ENCODE data around the gene ZNF804A.

The ZNF804A gene

DNA sequence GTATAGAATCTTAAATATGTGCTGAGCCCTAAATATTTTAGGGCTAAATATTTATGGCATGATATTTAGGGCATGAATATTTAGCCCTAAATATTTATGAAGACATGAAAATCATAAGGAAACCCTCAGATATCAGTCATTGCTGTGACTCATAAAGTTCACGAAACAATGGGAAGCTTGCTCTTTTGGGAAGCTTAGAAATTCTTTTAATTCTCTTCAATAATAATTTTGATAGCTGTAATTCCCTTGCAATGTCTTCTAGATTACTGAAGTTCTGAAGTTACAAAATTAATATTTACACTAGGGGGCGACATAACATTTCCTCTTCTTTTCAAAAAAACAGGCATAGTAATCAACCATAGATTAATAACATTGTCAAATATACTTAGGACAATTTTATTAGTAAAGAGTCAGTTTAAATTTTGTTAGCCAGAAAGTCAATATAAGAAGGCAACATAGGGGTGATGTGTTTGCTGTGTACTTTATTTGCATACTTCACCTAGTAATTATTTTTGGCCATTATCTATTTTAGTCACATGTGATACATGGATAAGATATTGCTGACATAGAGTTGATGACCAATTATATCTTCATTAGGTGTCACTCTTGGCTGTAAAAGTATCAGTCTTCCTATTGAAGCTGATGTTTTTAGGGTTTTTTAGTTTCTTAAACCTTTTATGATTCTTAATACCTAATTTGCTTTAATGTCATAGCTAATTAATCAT is 13.2 kb downstream of the ZNF804A start:
- peak in 1 of 2 experiments; percentile 43 for DNase-seq

DNA sequence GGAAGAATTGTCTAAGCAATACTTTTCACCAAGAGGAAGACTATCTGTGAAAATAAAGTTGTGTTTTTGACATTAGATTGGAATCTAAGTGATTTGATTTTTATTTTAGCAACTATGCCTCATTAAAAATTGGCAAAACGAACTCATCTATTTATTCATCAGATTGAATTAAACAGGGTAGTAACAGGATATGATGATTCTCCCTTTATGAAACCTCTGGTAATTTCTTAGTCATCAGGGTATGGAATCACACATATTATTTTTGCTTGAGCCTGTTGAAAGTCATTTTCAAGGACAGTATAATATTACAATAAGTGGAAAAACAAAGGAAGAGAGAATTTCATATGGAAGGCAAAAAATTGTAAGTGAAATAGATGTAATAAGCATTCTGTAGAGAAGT is 22.0 kb downstream of the ZNF804A start:
- no peak for DNase-seq

DNA sequence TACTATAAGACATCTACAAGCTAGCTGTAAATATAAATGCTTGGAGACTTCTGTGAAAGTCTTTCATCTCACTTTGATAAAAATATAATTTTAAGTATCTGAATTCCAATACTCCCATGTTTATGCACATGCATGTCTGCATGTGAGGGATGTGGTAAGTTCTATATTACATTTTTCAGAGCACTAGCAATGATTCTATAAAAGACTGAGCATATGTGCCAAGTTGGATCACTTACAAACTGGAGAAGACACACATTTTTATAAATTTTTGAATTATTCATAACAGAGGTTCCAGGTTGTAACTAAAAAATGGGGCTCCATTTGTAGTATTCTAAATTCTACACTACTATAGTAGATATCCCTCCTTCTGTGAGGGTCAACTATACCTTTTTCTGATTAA is 26.0 kb downstream of the ZNF804A start:
- no peak for DNase-seq

DNA sequence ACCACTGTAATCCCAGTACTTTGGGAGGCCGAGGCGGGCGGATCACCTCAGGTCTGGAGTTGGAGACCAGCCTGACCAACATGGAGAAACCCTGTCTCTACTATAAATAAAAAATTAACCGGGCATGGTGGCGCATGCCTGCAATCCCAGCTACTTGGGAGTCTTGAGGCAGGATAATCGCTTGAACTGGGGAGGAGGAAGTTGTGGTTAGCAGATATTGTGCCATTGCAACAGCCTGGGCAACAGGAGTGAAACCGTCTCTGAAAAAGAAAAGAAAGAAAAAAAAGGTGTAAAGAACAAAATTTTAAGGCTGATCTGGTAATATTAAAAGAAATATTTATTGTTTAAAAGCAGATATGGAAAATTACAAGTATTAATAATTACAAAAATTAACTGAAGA is 29.7 kb downstream of the ZNF804A start:
- DNase-seq = no peak

DNA sequence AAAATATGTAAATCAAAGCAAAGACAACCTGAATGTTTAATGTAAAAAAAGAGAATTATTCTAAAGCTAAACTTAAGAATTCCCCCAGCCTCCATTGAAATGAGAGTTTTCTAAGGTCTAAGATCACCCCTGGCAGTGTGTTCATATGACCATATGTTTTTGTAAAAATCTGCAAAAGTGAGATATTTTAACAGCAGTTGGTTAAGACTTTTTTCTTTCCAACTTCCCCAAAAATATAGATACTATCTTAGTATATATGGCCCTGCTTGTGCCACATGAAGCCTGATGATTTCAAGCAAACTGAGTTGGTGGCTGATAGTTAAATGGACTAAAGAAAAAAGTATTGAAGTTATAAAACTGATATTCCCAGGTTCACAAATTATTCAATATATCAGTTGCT is 35.4 kb downstream of the ZNF804A start:
- no peak for DNase-seq

DNA sequence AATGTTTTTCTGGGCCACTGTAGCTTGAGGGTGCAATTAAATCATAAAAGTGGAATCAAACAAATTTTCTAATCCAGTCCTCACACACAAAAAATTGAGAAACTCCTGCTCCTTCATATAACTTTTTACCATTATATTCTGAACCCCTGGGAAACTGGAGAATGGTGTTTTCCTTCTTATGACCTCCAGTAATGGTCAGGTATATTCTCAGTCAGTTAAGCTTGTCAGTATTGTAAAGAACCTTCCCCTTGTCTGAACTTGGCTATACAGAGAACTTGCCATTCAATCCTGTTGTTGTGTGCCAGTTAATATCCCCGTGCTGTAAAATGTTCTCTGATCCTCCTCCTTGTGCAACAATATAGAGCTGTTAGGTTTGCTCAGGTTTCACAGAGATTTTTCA is 39.5 kb downstream of the ZNF804A start:
- no peak for DNase-seq

DNA sequence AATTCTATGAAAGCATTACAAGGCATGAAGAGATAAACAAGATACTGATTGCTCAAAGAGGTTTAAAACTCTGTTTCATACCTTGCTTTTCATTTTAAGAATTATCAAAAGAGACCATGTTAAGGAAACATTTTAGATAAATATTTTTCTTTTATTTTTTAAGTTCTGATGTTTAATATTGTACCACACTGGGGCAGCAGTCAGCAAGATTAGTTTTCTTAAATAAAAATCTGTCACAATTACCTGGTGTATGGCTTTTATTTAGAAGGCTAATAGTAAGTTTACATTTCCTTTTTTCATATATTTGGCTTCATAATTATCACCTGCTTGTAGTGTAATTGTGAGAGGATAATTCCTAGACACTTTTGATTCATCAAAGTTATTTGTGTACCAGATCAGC is 46.4 kb downstream of the ZNF804A start:
- no peak for DNase-seq

DNA sequence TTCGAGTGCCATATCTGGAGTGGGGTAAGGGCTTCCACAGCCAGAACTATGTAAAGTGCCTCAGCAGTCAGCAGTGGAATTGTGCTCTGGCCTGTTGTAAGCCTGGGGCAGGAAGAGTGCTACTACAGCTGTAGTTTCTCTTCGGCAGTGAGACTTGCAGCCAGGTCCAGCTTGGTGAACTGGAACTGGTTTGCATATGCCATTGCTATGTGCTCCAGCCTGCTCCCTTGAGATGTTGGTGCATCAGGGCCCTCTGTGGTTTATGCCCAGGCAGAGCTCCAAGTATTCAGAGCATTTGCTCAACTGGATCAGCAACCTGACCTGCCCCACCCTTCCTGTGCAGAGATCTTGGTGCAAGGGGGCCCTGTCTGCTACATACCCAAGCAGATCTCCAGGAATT is 47.8 kb downstream of the ZNF804A start:
- DNase-seq = no peak

DNA sequence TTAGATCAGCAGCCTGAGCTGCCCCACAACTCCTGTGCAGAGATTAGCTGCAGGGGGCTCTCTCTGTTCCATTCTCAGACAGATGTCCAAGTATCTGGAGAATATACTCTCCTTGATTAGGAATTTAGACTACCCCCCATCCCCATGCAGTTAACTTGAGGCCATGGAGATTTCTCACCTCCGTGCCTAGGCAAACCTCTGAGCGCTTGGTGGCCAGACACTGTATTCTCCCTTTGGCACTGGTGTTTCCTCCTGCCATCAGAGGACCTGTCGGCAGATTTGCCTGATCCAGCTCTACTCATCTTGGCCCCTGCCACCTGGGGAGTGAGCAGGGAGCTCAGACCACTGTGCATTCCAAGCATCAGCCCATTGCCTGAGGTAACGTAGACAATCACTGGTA is 48.3 kb downstream of the ZNF804A start:
- DNase-seq = no peak

DNA sequence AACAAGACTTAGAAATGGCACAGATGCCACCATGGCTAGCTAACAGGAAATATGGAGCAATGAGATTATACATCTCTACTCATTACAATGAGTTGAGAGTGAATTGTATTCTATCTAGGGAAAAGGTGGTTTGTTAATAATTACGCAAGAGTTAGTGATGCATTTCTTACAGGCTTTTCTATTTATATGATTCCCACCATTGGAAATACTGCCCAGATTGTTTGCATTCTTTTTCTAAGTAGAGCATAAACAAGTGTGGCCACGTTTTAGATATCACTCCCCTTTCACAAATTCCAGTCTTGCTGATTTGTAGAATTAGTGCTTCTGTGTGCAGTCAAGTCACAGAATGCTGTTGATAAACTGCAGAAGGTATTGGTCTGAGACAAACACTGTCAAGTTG is 56.6 kb downstream of the ZNF804A start:
- no peak for DNase-seq

DNA sequence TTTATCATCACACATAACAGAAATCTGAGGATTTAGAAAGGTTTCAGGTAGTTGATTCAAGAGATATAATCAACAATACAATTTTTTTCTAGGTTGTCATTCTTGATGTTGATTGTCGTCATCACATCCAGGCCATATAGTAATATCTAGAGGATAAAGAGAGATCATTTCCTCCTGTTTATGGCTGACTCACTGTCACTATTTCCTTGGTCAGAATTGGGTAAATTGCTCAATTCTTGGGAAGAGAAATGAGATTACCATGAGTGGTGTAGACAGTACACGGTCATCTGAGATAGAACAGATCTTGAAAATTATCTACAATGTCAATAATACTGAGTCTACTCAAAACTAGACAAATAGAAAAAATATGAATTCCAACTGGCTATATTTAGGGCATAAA is 78.8 kb downstream of the ZNF804A start:
- DNase-seq = no peak

DNA sequence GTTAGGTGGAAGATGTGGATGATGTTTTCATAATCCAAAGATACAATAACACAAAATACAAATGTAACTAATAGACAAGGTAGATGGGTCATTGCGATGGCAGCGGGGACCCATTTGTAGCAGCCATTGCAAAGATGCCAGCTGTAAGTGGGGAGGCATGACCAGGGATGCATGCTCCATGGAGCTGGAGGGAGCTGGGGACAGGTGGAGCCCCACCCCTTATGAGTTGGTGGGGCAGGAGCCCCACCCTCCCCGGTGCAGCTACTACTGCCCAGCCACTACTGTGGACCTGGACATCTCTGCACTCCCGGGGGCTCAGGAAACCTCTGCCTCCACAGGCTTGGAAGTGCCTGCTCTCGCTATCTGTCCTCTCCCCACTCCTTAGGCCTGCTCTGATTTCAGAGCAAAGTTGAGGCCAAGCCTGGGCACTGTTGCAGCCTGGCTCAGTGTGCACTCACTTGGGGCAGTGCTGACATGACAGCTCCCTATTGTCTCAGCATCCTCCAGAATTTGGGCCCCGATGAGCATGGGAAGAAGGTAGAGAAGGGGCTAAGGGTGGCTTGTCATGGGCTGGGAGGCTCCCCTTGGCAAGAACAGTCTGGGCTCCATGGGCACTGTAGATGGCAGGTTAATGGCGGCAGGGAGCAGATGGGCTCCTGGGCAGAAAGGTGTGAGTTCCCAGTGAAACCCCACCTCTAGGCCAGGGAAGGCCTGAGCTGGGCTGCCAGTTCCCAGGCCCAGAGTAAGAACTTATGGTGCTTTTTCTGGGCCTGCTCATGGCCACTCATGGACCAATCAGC is 81.1 kb downstream of the ZNF804A start:
- no peak for DNase-seq

DNA sequence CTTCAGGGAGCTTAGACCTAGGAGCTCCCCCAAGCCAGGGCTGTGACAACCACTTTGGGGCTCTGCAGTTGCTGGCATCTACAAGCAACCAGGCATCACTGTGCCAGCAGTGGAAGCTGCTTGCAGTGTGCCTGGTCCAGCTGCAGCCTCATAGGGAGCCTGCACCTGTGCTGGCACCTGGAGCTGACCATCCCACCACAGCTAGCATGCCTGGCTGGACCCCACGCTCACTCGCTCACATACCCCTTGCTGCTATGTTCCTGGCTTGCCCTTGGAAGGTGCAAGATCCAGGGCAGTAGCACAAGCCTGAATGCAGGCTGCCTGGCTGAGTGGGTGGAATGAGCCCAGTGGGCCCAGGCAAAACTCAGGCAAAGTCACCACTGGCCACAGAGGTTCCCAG is 82.5 kb downstream of the ZNF804A start:
- no peak for DNase-seq

DNA sequence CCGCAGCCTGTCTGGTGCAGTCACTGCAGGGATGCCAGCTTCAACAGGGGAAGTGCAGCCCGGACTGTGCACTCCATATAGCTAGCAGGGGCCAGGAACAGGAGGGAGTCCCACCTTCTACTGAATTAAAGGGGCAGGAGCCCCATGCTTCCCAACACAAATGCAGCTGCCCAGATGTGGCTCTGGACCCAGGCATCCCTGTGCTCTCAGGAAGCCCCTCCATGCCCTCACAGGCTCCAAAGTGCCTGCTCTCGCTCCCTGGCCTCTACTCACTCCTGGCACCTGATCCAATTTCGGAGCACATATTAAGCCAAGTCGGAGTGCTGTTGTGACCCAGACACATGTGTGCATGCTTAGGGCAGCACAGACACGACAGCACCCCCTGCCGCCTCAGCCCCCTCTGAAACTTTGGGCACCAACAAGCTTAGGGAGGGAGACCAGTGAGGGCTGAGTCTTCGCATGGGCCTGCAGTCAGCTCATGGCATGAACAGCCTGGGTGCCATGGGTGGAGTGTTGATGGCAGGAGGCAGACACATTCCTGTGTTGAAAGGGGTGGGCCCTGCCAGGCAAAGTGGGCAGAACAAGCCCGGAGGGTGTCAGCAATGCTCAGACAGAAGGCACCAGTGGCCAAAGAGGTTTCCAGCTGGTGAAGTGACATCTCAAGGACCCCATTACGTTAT is 83.5 kb downstream of the ZNF804A start:
- DNase-seq = no peak

DNA sequence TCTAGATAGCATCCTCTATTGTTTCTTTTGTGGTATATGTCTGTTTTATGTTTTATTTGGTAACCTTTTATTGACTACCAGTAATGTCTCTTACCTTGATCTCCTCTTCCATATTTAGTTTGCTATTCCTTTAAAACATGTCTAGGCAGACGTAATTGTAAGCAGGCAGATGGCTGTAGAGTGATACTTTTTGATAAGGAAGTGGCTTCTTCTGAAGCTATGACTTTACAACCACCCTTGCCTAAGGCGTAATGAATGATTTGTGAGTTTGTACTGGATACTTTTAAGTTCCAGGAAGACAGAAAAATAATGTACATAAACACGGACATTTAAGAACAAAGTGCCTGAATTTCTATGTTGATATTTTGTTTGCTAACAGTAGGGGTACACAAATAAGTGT is 85.6 kb downstream of the ZNF804A start:
- no peak for DNase-seq

DNA sequence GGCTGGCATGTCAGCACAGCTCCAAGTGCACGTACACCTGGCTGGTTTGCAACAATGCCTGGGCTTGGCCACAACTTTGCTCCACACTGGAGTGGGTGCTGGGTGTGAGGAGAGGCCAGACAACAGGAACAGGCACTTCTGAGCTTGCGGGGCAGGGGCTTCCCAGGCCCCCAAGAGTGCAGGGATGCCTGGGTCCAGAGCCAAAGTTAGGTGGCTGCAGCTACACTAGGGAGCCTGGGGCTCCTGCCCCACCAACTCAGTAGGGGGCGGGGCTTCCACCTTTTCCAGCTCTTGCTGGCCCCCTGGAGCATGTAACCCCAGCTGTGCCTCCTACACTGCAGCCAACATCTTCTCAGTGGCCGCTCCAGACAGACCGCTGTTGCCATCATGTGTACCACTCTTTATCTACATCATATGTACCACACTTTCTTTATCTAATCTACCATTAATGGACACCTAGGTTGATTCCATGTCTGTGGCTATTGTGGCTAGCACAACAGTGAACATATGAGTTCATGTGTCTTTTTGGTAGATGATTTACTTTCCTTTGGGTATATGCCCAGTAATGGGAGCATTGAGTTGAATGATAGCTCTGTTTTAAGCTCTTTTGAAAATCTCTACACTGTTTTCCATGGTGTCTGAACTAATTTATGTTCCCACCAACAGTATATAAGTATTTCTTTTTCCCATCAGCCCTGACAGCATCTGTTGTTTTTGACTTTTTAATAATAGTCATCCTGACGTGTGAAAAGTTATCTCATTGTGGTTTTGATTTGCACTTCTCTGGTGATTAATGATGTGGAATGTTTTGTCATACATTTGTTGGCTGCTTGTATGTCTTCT is 87.9 kb downstream of the ZNF804A start:
- no peak for DNase-seq

DNA sequence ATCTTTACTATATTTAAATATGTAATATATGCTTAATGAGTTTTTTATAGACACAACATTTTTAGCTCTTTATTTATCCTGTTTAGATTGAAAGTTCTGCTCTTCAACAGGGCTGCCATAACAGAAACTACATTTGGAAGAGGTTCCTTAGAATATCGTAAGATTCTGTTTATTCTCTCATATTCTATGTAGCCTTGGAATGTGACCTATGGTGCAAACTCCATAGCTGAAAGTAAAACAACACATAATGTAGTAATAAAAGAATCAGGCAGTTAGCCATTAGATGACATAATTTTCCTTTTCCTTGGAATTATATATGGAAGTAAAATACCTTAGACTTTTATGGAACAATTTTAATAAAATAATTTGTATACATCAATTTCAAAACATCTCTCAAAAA is 91.3 kb downstream of the ZNF804A start:
- no peak for DNase-seq

DNA sequence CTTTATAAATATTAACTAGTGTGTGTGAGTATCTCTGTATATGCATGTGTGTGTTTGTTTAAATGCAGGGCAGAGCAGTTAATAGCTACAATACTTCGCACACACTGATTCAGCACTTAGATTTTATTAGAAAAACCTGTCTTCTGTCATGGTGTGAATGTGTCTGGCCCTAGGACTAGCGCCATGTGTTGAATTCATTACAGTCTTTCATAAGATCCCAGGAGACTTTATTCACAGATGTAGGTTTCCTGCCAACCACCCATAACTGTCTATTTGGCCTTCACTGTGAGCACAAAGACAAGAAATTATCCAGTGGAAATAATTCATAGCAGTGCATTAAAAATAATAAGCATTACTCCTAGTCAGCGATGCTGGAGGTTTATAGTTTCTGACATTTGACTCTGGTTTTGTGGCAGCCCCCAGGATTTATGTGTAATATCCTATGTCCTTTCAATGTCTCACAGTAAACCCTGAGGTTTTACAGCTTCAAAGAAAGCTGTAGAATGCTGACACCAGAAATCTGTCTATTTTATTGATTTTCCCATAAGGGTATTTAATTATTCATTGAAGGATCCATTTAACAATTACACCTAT is 93.9 kb downstream of the ZNF804A start:
- DNase-seq = no peak

DNA sequence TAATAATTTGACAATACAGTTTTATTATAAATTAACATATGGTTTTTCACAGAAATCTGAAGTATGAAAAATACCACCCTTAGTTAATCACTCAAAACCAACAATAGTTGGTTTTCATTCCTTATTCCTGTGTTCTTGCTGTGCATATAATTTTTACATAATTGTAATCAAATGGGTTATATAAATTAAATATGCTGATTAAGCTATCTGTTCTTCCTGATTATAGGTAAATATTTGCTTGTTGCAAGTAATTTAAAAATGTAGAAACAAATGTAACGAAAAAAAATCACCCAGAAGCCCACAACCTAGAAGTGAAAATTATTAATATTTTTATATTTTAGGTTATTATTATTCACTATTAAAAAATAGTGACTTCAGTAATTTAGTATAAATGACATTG is 98.3 kb downstream of the ZNF804A start:
- DNase-seq = no peak

DNA sequence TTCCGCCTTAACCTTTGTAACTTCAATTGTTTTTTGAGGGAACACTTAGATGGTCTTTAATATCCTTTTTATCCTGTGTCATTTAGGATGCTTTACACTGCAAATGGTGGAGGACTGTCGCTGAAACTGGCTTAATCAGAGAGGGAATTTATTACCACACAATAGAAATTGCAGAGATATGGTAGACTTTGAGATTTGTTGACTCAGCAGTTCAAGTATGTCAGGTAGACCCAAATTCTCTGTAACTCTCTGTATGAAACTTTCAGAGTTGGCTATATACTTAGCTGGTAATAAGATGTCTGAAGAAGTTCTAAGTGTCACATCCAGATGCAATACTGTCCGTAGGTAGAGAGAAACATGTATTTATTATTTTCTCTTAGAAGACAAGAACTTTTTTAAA is 100.1 kb downstream of the ZNF804A start:
- DNase-seq = no peak

DNA sequence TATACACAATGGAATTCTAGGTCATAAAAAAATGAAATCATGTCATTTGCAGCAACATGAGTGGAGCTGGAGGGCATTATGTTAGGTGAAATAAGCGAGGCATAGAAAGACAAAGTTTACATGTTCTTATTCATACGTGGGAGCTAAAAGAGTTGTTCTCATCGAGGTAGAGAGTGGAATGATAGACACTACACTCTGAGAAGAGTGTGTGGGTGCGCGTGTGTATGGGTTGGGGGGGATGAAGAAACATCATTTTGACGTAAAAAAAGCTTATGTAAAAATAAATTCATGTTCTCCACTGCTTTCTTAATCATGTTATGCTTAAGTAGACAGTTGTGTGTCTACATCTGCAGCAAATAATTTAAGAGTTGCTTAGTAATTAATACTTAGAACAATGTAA is 123.6 kb downstream of the ZNF804A start:
- DNase-seq = no peak

DNA sequence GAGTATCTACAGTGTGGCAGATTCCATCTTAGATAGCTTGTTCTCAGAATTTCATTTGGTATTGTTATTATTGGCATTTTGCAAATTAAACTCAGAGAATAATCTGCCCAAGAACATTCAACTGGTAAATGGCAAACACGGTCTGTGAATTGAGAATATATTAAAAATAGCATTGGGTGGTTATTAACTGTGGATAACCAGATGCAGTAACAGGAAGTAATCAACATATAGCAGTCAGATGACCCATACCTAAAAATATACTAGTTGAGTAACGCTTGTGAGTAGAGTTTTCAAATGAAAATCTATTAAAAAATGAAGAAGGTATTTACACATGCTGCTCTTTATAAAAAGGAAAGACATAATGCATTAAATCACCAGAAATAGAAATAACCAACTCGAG is 129.5 kb downstream of the ZNF804A start:
- no peak for DNase-seq

DNA sequence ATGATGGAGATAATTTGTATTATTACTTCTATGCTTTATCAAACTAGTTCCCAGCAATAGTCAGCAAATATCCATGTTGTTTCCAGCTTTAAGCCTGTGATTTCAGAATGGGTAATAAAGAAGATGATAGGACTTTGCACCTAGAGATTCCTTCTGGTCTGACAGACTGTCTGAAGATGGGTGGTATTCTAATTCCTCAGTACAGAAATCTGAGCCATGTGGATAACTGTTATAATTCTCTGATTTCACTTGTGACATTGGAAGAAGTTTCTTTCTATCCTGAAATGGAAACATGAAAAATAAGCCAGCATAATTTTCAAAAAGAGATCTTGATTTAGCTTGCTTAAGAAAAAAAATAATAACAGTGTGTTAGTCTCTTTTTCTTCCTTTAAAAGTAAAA is 130.1 kb downstream of the ZNF804A start:
- no peak for DNase-seq
